ENCODE measurements around the gene ADAM19. TPM values are rescaled to one million over a fixed set of nuclear protein-coding genes. Genes with fewer than 3 reads are reported as not detected.

Gene ADAM19
- polyA plus RNA-seq, 1 of the 3 experiments (the other 2 are of a cell fraction): 46.9 TPM

- no peak overlapping the region for H3K27ac ChIP-seq (ENCODE audit: low read depth in 2 of 2, low read length in 1 of 2)
- no peaks in the 10 kb centered on the region for H3K79me2 ChIP-seq (ENCODE audit: insufficient read depth)
- no peaks in the 10 kb centered on the region for H3K36me3 ChIP-seq (replicated peaks in 1 of 2; ENCODE audit: control insufficient read depth in 1 of 2, insufficient read depth in 2 of 2, low read length in 1 of 2)
- WGBS (ENCODE audit: low lambda C conversion rate): 93% methylated on average over 1 of the region's 1 CpG
- no peaks in the 10 kb centered on the region for H3K9me2 ChIP-seq
- no peak overlapping the region for H3K4me2 ChIP-seq
- ChIA-PET POLR2A (no interaction called here), CTCF (interaction anchor here (1.4 kb wide), 1 partner anchor 12 kb away, joined by 4 read pairs; no protein-coding TSS in a partner anchor)
- H3K27me3 ChIP-seq (ENCODE audit: insufficient read depth): no peaks in the 10 kb centered on the region
- H3K4me3 ChIP-seq (ENCODE audit: low read depth in 2 of 2, low read length in 1 of 2): no peak overlapping the region
- TF ChIP-seq RFX5 (IDR thresholded peaks at IDR 0.05; ENCODE audit: low read length): no peak
- TF ChIP-seq NRF1 (IDR thresholded peaks at IDR 0.05; ENCODE audit: low read depth, low read length): no peak
- TF ChIP-seq, protein P1, sequence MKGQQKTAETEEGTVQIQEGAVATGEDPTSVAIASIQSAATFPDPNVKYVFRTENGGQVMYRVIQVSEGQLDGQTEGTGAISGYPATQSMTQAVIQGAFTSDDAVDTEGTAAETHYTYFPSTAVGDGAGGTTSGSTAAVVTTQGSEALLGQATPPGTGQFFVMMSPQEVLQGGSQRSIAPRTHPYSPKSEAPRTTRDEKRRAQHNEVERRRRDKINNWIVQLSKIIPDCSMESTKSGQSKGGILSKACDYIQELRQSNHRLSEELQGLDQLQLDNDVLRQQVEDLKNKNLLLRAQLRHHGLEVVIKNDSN (IDR thresholded peaks at IDR 0.05; ENCODE audit: borderline replicate concordance, low read depth): no peak
- TF ChIP-seq, protein P2, sequence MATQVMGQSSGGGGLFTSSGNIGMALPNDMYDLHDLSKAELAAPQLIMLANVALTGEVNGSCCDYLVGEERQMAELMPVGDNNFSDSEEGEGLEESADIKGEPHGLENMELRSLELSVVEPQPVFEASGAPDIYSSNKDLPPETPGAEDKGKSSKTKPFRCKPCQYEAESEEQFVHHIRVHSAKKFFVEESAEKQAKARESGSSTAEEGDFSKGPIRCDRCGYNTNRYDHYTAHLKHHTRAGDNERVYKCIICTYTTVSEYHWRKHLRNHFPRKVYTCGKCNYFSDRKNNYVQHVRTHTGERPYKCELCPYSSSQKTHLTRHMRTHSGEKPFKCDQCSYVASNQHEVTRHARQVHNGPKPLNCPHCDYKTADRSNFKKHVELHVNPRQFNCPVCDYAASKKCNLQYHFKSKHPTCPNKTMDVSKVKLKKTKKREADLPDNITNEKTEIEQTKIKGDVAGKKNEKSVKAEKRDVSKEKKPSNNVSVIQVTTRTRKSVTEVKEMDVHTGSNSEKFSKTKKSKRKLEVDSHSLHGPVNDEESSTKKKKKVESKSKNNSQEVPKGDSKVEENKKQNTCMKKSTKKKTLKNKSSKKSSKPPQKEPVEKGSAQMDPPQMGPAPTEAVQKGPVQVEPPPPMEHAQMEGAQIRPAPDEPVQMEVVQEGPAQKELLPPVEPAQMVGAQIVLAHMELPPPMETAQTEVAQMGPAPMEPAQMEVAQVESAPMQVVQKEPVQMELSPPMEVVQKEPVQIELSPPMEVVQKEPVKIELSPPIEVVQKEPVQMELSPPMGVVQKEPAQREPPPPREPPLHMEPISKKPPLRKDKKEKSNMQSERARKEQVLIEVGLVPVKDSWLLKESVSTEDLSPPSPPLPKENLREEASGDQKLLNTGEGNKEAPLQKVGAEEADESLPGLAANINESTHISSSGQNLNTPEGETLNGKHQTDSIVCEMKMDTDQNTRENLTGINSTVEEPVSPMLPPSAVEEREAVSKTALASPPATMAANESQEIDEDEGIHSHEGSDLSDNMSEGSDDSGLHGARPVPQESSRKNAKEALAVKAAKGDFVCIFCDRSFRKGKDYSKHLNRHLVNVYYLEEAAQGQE (IDR thresholded peaks at IDR 0.05; ENCODE audit: low read depth, low read length): no peak
- no peak for TF ChIP-seq JUND (IDR thresholded peaks at IDR 0.05)
- TF ChIP-seq RXRA (IDR thresholded peaks at IDR 0.05; ENCODE audit: borderline replicate concordance, low read depth): no peak
- no peak for TF ChIP-seq SMC3 (IDR thresholded peaks at IDR 0.05; ENCODE audit: low read depth, low read length)
- TF ChIP-seq, protein P3, sequence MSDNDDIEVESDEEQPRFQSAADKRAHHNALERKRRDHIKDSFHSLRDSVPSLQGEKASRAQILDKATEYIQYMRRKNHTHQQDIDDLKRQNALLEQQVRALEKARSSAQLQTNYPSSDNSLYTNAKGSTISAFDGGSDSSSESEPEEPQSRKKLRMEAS (IDR thresholded peaks at IDR 0.05; ENCODE audit: low read depth): no peak
- no peak for TF ChIP-seq GABPA (IDR thresholded peaks at IDR 0.05; ENCODE audit: low read depth)
- no peak for TF ChIP-seq ZBTB33 (IDR thresholded peaks at IDR 0.05; ENCODE audit: borderline replicate concordance, low read depth)
- TF ChIP-seq SIN3A (IDR thresholded peaks at IDR 0.05; ENCODE audit: borderline replicate concordance, low read depth, low read length): no peak
- TF ChIP-seq RCOR1 (IDR thresholded peaks at IDR 0.05; ENCODE audit: low read length): no peak
- no peak for TF ChIP-seq NFIC (IDR thresholded peaks at IDR 0.05; ENCODE audit: borderline replicate concordance)
- TF ChIP-seq TAF1 (IDR thresholded peaks at IDR 0.05; ENCODE audit: borderline replicate concordance, low read depth, low read length): no peak
- no peak overlapping the region for H3K9ac ChIP-seq
- no peaks in the 10 kb centered on the region for H4K20me1 ChIP-seq (ENCODE audit: insufficient read depth)
- DNase-seq: no peak
- H3K4me1 ChIP-seq (ENCODE audit: control insufficient read depth in 1 of 2, insufficient read depth in 2 of 2, low read depth in 1 of 2, low read length in 1 of 2): peaks cover 1 to 2% of the 10 kb centered on the region in 2 experiments; a peak in 2 of 4 replicates
- H3K9me3 ChIP-seq: no peaks in the 10 kb centered on the region
- H3F3A ChIP-seq (replicated peaks; ENCODE audit: insufficient read depth): peaks cover 3% of the 10 kb centered on the region
- no peak overlapping the region for H2AFZ ChIP-seq (ENCODE audit: low read depth)
Observed at GRCh38 chr5:157597277-157597676, 21.7 kb upstream of the ADAM19 start.

Measured in SK-N-SH (cell line).